NOMO-1 treated with dmso at 0.1 percent for 144 hours (cell line): Measurements from ENCODE around the gene CEBPZOS.

ENCODE experiments used
- DNase-seq: peaks from one replicate; lab custom pipeline; 2025; ENCODE audit not compliant: unreplicated experiment; lab: John Stamatoyannopoulos, UW

The CEBPZOS gene

GRCh38 chr2:37196320-37197195 is at the start of gene CEBPZOS:
Gene CEBPZOS (plus strand): TSS chr2:37196496. CDS start chr2:37199705, 3,209 bp downstream.
- DNase-seq = peak; percentile 61

- DNase-seq = no peak
Measured at GRCh38 chr2:37148325-37148724, 48.0 kb upstream of the CEBPZOS start.

- DNase-seq = no peak
Measured at GRCh38 chr2:37149626-37150322, 46.5 kb upstream of the CEBPZOS start.

GRCh38 chr2:37153224-37153623 is 43.1 kb upstream of the CEBPZOS start:
- no peak for DNase-seq

- DNase-seq = no peak
Measured at GRCh38 chr2:37154785-37155184, 41.5 kb upstream of the CEBPZOS start.

GRCh38 chr2:37156071-37156856 is 40.0 kb upstream of the CEBPZOS start:
- no peak for DNase-seq

GRCh38 chr2:37156857-37157714 is 39.2 kb upstream of the CEBPZOS start, which contains the start of gene EIF2AK2:
Gene EIF2AK2 (minus strand): TSS chr2:37156980. CDS start chr2:37147806, 9,174 bp downstream.
- DNase-seq = peak; percentile 90

GRCh38 chr2:37164757-37165156 is 31.5 kb upstream of the CEBPZOS start:
- no peak for DNase-seq

GRCh38 chr2:37167636-37168180 is 28.6 kb upstream of the CEBPZOS start:
- no peak for DNase-seq

- no peak for DNase-seq
Measured at GRCh38 chr2:37168217-37168981, 27.9 kb upstream of the CEBPZOS start.

- DNase-seq = no peak
Measured at GRCh38 chr2:37171624-37171950, 24.7 kb upstream of the CEBPZOS start.

- DNase-seq = no peak
Measured at GRCh38 chr2:37173741-37174140, 22.6 kb upstream of the CEBPZOS start.

- no peak for DNase-seq
Measured at GRCh38 chr2:37180006-37180639, 16.2 kb upstream of the CEBPZOS start.

- DNase-seq = no peak
Measured at GRCh38 chr2:37180640-37181039, 15.7 kb upstream of the CEBPZOS start.

- no peak for DNase-seq
Measured at GRCh38 chr2:37181726-37182684, 14.3 kb upstream of the CEBPZOS start.

- DNase-seq = no peak
Measured at GRCh38 chr2:37188570-37188969, 7.7 kb upstream of the CEBPZOS start, which contains the start of gene SULT6B1. Gene SULT6B1 (minus strand): TSS chr2:37188670. CDS start chr2:37188640, 30 bp downstream.

GRCh38 chr2:37189452-37190153 is 6.7 kb upstream of the CEBPZOS start:
- DNase-seq = peak; percentile 78
